Gastroesophageal sphincter (tissue), 4 donors: ENCODE results near the gene CHST11. TPM values are rescaled to one million over a fixed set of nuclear protein-coding genes. Genes with fewer than 3 reads are reported as not detected.

Source experiments
- ATAC-seq: fragments of 150-250 bp; one replicate; pipeline ENCODE4 v1.9.1; 2016; ENCODE audit warnings: mild to moderate bottlenecking, moderate library complexity
- H3K27ac ChIP-seq, 4 donors: fragments of 200-600 bp; sonication (generic) in 3 of 4; 1 replicate in 3 of 4; 2 replicates in 1 of 4; pipeline ENCODE4 v1.5.1; 2016 to 2019
- H3K27me3 ChIP-seq: fragments of 200-600 bp; sonication (generic); one replicate; pipeline ENCODE4 v1.5.1; 2019
- H3K36me3 ChIP-seq, 2 donors: fragments of 200-600 bp; sonication (generic); one replicate each; pipeline ENCODE4 v1.5.1; 2019; ENCODE audit warnings: control low read depth in 1 of 2
- H3K4me1 ChIP-seq, 3 donors: fragments of 200-600 bp; sonication (generic); 1 replicate in 2 of 3; 2 replicates in 1 of 3; pipeline ENCODE4 v1.5.1; 2016 to 2019; ENCODE audit warnings: control low read depth in 2 of 3
- H3K4me3 ChIP-seq, 2 donors: fragments of 200-600 bp; sonication (generic); one replicate each; pipeline ENCODE4 v1.5.1; 2019; ENCODE audit warnings: mild to moderate bottlenecking in 1 of 2, moderate library complexity in 1 of 2
- H3K9me3 ChIP-seq, 3 donors: fragments of 200-600 bp; sonication (generic); one replicate each; pipeline ENCODE4 v1.5.1; 2017 to 2019; ENCODE audit warnings: control low read depth in 2 of 3
- CTCF ChIP-seq, 4 experiments: fragments of 200-600 bp in 2 of 4; fragments of 450-650 bp in 2 of 4; sonication (generic) in 1 of 4; IDR thresholded peaks; one replicate each; pipeline ENCODE4 v1.5.1; 2017 to 2019; ENCODE audit warnings: antibody characterized with exemption in 4 of 4, mild to moderate bottlenecking in 2 of 4, moderate library complexity in 2 of 4
- EP300 ChIP-seq: sonication (generic); formaldehyde crosslinking; IDR thresholded peaks from one replicate; pipeline ENCODE4 v1.6.1; 2017; ENCODE audit warnings: antibody characterized with exemption, mild to moderate bottlenecking
- POLR2A ChIP-seq, 2 donors: fragments of 450-650 bp; IDR thresholded peaks; one replicate each; pipeline ENCODE4 v1.6.1; 2017; ENCODE audit warnings: antibody characterized with exemption in 2 of 2, mild to moderate bottlenecking in 2 of 2, moderate library complexity in 1 of 2
- POLR2AphosphoS5 ChIP-seq: sonication (generic); formaldehyde crosslinking; IDR thresholded peaks from one replicate; pipeline ENCODE4 v1.6.1; 2017; ENCODE audit warnings: antibody characterized with exemption
- WGBS, 2 donors: methylation state at CpG; one replicate each; pipeline ENCODE4 v1.1.5; 2018; ENCODE audit warnings: low coverage in 1 of 2; 5-methylcytosine and 5-hydroxymethylcytosine counted together
- total RNA-seq, 4 donors: library from RNA; depleted of rRNA; stranded (reverse); fragments of >200 nt; gene quantifications; one replicate each; pipeline ENCODE4 v1.1.0, GENCODE V29; 2016

CHST11 gene
- total RNA-seq, 4 donors from 2014 or later, result 4.3 to 15.6 (median 11.0) TPM

GRCh38 chr12:104469066-104469465, 12.3 kb downstream of the CHST11 start:
- Histone ChIP-seq H3K27ac (no peak overlapping the region), H3K36me3 (no peaks in the 10 kb centered on the region), H3K27me3 (no peaks in the 10 kb centered on the region), H3K9me3 (no peaks in the 10 kb centered on the region), H3K4me3 (no peak overlapping the region), H3K4me1 (no peaks in the 10 kb centered on the region)
- no peak for TF ChIP-seq POLR2A (IDR thresholded peaks at IDR 0.05)
- TF ChIP-seq EP300, result no peak
- TF ChIP-seq CTCF (IDR thresholded peaks at IDR 0.05), result no peak
- no peak for TF ChIP-seq POLR2AphosphoS5
- WGBS, 2 donors, result 95 to 96% methylated on average over 4 of the region's 4 CpGs
- no peak for ATAC-seq

- Histone ChIP-seq H3K4me3 (no peak overlapping the region), H3K9me3 (no peaks in the 10 kb centered on the region), H3K27me3 (no peaks in the 10 kb centered on the region), H3K4me1 (no peaks in the 10 kb centered on the region), H3K27ac (no peak overlapping the region), H3K36me3 (no peaks in the 10 kb centered on the region)
- no peak for ATAC-seq
- TF ChIP-seq CTCF (IDR thresholded peaks at IDR 0.05) (no peak), POLR2AphosphoS5 (no peak), EP300 (no peak), POLR2A (IDR thresholded peaks at IDR 0.05) (no peak)
- WGBS, 2 donors, result 88% methylated on average over 1 of the region's 1 CpG; no CpG with 5 or more reads in 1 of the 2 donors
These were observed 12.8 kb downstream of the CHST11 start for GRCh38 chr12:104469523-104469922.

- Histone ChIP-seq H3K27me3 (no peaks in the 10 kb centered on the region), H3K4me1 (no peaks in the 10 kb centered on the region), H3K36me3 (no peaks in the 10 kb centered on the region), H3K4me3 (no peak overlapping the region), H3K27ac (no peak overlapping the region), H3K9me3 (no peaks in the 10 kb centered on the region)
- 92 to 100% methylated on average over 1 of the region's 1 CpG for WGBS, 2 donors
- ATAC-seq, result no peak
- TF ChIP-seq EP300 (no peak), POLR2AphosphoS5 (no peak), CTCF (IDR thresholded peaks at IDR 0.05) (no peak), POLR2A (IDR thresholded peaks at IDR 0.05) (no peak)
These were observed 13.8 kb downstream of the CHST11 start for GRCh38 chr12:104470521-104470920.

- H3K36me3 ChIP-seq, result no peaks in the 10 kb centered on the region
- H3K4me3 ChIP-seq, result no peak overlapping the region
- H3K9me3 ChIP-seq, result no peaks in the 10 kb centered on the region
- ATAC-seq, result no peak
- no peaks in the 10 kb centered on the region for H3K4me1 ChIP-seq
- 63 to 84% methylated on average over 3 of the region's 3 CpGs for WGBS, 2 donors
- H3K27ac ChIP-seq, result no peak overlapping the region
- TF ChIP-seq POLR2AphosphoS5 (no peak), EP300 (no peak), POLR2A (IDR thresholded peaks at IDR 0.05) (no peak)
- no peaks in the 10 kb centered on the region for H3K27me3 ChIP-seq
These were observed 14.6 kb downstream of the CHST11 start for GRCh38 chr12:104471336-104471735.

- ATAC-seq, result no peak
- H3K9me3 ChIP-seq, result no peaks in the 10 kb centered on the region
- no peak for TF ChIP-seq POLR2A (IDR thresholded peaks at IDR 0.05)
- TF ChIP-seq POLR2AphosphoS5, result no peak
- TF ChIP-seq EP300, result no peak
- no peak for TF ChIP-seq CTCF (IDR thresholded peaks at IDR 0.05)
- no peaks in the 10 kb centered on the region for H3K36me3 ChIP-seq
- 72 to 79% methylated on average over 4 of the region's 4 CpGs for WGBS, 2 donors
- no peaks in the 10 kb centered on the region for H3K4me1 ChIP-seq
- no peak overlapping the region for H3K27ac ChIP-seq
- no peaks in the 10 kb centered on the region for H3K27me3 ChIP-seq
- H3K4me3 ChIP-seq, result no peak overlapping the region
These were observed 16.0 kb downstream of the CHST11 start for GRCh38 chr12:104472748-104473147.
